GM21723 (cell line): Measurements from ENCODE around the gene HCST.

Experiments
- ATAC-seq: cut with Tn5 transposase; IDR thresholded peaks from one replicate; pipeline ENCODE4 v1.9.1; 2021; ENCODE audit warnings: mild to moderate bottlenecking, moderate library complexity; ENCODE audit not compliant: unreplicated experiment

The HCST gene

GRCh38 chr19:35935911-35936737 is 33.8 kb downstream of the HCST start, which contains the start of gene LRFN3:
Gene LRFN3, plus strand, starts transcription at chr19:35936374. Its CDS starts 3,052 bp downstream, at chr19:35939426.
- no peak for ATAC-seq

- ATAC-seq, result no peak
Observed at GRCh38 chr19:35936738-35937268, 34.5 kb downstream of the HCST start.

- ATAC-seq, result no peak
Observed at GRCh38 chr19:35937345-35938281, 35.3 kb downstream of the HCST start.

GRCh38 chr19:35938282-35939224 is 36.2 kb downstream of the HCST start:
- ATAC-seq, result no peak

GRCh38 chr19:35939307-35940077 is 37.2 kb downstream of the HCST start:
- no peak for ATAC-seq

GRCh38 chr19:35940078-35940775 is 37.9 kb downstream of the HCST start:
- ATAC-seq, result no peak

GRCh38 chr19:35940839-35941238 is 38.5 kb downstream of the HCST start:
- ATAC-seq, result no peak

- no peak for ATAC-seq
Observed at GRCh38 chr19:35942235-35942634, 39.9 kb downstream of the HCST start.

GRCh38 chr19:35943321-35944301 is 41.3 kb downstream of the HCST start:
- no peak for ATAC-seq

- no peak for ATAC-seq
Observed at GRCh38 chr19:35944556-35944955, 42.2 kb downstream of the HCST start.

- no peak for ATAC-seq
Observed at GRCh38 chr19:35945121-35945790, 42.9 kb downstream of the HCST start.

- no peak for ATAC-seq
Observed at GRCh38 chr19:35946203-35946602, 43.9 kb downstream of the HCST start.

- ATAC-seq, result no peak
Observed at GRCh38 chr19:35949131-35949530, 46.8 kb downstream of the HCST start.
